ENCODE data around the gene OR56A1.

DNA sequence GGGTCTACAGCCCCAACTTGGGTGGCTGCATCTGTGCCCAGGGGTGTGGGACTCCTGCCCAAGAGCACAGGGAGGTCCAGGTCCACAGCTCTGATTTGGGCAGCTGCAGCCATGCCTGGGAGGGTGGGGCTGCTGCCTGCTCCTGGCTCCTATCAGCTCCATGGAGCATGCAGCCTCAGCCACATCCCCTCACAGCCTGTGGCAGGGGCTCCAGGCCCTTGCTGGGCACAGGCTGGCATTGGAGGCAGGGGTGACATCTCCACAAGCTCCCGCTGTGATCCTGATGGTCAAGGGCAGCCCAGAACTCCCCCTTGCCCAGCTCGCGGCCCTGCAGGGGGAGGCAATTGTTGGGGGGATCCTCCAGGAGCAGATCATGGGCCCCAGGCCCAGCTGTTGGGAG is 17.5 kb downstream of the OR56A1 start:
- TF ChIP-seq, protein P1, sequence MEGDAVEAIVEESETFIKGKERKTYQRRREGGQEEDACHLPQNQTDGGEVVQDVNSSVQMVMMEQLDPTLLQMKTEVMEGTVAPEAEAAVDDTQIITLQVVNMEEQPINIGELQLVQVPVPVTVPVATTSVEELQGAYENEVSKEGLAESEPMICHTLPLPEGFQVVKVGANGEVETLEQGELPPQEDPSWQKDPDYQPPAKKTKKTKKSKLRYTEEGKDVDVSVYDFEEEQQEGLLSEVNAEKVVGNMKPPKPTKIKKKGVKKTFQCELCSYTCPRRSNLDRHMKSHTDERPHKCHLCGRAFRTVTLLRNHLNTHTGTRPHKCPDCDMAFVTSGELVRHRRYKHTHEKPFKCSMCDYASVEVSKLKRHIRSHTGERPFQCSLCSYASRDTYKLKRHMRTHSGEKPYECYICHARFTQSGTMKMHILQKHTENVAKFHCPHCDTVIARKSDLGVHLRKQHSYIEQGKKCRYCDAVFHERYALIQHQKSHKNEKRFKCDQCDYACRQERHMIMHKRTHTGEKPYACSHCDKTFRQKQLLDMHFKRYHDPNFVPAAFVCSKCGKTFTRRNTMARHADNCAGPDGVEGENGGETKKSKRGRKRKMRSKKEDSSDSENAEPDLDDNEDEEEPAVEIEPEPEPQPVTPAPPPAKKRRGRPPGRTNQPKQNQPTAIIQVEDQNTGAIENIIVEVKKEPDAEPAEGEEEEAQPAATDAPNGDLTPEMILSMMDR (conservative IDR thresholded peaks at IDR 0.05) = no peak
- TF ChIP-seq ZFX (IDR thresholded peaks at IDR 0.05) = no peak

Measured in C4-2B (cell line).